ENCODE results near the gene SLC22A24.
"Not testable (repeated sequence)": the region's sequence is repeated elsewhere in the genome, so short reads cannot be mapped to it uniquely, and the experiment has no call there.

SLC22A24 gene, protein sequence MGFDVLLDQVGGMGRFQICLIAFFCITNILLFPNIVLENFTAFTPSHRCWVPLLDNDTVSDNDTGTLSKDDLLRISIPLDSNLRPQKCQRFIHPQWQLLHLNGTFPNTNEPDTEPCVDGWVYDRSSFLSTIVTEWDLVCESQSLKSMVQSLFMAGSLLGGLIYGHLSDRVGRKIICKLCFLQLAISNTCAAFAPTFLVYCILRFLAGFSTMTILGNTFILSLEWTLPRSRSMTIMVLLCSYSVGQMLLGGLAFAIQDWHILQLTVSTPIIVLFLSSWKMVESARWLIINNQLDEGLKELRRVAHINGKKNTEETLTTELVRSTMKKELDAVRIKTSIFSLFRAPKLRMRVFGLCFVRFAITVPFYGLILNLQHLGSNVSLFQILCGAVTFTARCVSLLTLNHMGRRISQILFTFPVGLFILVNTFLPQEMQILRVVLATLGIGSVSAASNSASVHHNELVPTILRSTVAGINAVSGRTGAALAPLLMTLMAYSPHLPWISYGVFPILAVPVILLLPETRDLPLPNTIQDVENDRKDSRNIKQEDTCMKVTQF

DNA sequence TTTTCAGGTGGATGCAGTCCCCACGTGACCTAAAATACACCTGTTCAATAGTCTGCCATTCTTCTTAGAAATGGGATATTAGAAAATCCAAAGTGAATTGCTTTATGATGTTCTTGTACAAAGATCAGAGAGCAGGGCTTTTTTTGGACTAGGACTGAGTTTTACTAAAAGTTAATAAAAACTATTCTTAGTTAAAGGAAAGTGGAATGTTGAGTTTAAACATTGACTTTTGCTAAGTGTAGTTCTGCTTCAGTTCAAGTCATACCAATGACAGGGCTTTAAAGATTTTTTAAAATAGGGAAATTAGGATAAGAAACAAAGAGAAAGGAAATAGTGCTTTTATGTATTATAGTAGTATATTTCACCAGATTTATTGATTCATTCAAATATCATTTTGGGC lies at the start of gene SLC22A24:
TSS of gene SLC22A24 (minus strand) at position 101 of the 400 bp plus-strand sequence. CDS start 442 bp downstream, outside the sequence.
- no peak for DNase-seq

GRCh38 chr11:63180536-63180935 lies 36.5 kb upstream of the SLC22A24 start:
- no peak for DNase-seq

- DNase-seq, result no peak
Observed at GRCh38 chr11:63179432-63180041, 35.5 kb upstream of the SLC22A24 start.

- no peak for DNase-seq
Observed at GRCh38 chr11:63177872-63178271, 33.9 kb upstream of the SLC22A24 start.

DNA sequence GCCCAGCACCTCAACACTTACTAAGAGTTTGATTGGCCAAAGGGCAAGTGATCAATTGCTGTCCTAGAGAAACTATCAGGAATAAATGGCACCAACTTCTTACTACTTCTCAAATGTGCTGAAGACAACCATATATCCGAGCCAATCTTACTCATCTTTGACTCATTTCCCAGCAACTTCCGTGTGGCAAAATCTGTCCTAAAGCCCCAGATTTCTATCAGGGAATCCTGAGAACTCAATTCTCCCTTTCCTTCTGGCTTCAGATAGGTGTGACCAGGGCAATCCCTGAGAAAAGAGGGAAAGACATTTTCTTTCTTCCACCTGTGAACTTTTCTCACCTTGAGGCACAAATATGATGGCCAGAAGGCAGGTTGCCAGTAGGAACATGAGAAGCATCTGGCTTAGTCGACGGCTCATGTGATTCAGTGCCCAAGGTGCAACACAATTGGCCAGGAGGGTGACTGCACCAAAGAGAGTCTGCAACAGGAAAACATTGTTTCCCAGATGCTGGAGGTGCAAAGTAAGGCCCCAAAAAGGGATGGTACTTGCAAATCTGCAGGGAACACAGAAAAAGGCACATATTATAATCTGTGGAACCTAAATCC lies 21.8 kb upstream of the SLC22A24 start:
- DNase-seq, result no peak

DNA sequence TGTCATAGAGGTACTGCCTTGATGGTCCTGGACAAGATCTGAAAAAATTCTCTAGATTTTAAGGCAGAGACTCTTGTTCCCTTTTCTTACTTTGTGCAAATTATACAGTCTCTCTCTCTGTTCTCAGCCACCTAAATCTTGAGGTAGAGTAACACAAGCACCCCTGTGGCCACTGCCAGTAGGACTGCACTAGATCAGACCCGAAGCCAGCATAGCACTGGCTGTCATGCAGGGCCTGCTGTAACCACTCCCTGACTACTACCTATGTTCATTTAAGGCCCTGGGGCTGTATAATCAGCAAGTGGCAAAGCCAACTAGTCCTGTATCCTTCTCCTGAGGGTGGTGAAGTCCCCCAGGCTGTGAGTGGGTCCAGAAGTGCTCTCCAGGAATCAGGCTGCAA lies 11.8 kb upstream of the SLC22A24 start:
- DNase-seq, result no peak

DNA sequence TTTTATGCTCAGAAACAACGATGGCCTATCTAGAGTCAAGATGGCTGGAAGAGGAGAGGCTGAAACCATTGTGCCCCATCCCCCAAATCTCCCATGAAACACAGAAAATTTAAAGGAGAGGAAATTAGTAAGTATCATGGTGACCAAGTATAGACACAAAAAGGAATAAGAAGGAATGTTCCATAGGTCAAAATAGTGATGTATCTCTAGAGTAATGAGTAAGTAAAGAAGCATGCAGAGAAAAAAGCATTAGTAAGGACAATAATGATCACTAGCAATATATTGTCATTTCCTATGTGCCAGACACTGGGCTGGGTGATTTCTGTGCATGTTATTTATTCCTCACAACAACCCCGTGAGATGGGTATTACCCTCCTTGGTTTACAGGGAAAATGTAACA lies 2.6 kb upstream of the SLC22A24 start:
- DNase-seq, result no peak

GRCh38 chr11:63142459-63142858 lies 1.6 kb downstream of the SLC22A24 start:
- no peak for DNase-seq

DNA sequence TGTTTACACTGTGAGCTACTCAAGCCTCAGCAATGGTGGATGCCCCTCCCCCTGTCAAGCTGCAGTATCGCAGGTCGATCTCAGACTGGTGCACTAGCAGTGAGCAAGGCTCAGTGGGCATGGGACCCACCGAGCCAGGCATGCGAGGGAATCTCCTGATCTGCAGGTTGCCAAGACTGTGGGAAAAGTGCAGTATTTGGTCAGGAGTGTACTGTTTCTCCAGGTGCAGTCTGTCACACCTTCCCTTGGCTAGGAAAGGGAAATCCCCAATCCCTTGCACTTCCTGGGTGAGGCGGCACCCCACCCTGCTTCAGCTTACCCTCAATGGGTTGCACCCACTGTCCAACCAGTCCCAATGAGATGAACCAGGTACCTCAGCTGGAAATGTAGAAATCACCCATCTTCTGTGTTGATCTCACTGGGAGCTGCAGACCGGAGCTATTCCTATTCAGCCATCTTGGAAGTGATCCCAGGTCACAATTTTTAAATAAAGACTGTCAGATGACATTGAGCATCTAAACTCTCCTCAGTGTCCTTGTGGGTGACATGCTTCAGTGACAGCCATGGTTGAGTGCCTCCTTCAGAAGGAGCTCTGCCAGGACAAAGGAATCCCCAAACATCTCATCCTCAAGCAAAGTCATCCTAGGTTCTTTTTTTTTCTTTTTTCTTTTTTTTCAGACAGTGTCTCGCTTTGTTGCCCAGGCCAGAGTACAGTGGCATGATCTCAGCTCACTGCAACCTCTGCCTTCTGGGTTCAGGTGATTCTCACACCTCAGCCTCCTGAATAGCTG lies 10.8 kb downstream of the SLC22A24 start:
- no peak for DNase-seq

GRCh38 chr11:63099555-63099954 lies 44.5 kb downstream of the SLC22A24 start:
- DNase-seq, result no peak

DNA sequence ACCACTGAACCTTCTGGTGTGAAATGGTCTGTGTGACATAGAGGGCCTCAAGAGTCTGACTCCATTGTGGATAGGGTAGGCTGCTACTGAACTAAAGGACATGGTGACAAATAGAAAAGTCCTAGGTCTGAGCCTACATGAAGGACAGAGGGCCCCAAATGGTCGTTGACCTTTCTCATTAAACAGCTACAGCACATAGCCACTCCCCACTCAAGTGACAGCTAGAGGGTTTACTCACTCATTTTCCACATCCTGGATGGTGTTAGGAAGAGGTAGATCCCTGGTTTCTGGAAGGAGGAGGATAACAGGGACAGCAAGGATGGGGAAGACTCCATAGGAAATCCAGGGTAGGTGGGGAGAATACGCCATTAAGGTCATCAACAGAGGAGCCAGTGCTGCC lies 63.3 kb downstream of the SLC22A24 start:
- no peak for DNase-seq

DNA sequence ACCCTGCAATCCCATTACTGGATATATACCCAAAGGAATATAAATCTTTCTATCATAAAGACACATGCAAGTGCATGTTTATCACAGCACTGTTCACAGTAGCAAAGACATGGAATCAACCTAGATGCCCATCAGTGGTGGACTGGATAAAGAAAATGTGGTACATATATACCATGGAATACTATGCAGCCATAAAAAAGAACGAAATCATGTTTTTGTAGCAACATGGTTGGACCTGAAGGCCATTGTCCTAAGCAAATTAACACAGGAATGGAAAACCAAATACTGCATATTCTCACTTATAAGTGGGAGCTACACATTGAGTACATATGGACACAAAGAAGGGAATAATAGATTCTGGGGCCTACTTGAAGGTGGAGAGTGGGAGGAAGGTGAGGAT lies 97.8 kb downstream of the SLC22A24 start:
- not testable (repeated sequence) for DNase-seq

DNA sequence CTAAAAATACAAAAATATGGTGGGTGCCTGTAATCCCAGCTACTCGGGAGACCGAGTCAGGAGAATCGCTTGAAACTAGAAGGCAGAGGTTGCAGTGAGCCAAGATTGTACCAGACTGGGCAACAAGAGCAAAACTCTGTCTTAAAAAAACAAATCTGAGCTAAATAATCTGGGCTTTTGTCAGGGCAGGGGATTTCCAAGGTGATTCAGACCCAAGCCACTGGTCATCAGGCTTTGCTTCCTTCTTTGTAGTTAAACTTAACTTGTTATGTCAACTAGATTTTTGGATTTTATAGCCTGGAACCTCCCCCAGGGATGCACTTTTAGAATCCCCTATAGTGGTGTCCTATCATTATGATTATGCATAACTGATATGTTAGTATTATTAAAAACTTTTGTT lies 101.4 kb downstream of the SLC22A24 start:
- DNase-seq, result no peak

DNA sequence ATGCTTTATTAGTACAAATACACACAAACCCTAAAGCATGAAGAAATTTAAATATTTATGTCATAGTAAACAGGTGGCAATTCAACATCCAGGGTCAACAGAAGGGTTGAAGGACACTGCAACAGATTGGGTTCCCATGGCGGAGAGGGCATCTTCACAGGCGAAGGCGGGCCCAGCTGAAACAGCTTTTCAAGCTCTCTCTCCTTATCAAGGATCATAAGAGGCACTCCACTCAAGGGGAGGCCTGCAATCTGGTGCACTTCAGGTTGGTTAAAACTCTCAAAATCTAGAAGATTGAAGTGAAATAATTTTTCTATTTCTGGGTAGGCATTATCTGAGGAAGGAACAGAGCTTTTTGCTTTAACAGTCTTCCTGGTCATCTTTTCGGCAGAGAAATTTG lies 111.6 kb downstream of the SLC22A24 start:
- no peak for DNase-seq

Measured in NCI-H2029 treated with DMSO at 0.1 percent for 48 hours (cell line).